Measurements from ENCODE around the gene GRIP2.

The GRIP2 gene

GRCh38 chr3:14520149-14520548 lies 20.0 kb downstream of the GRIP2 start:
- Histone ChIP-seq H3K4me2 (ENCODE audit: low read length) (no peak overlapping the region), H2AFZ (no peak overlapping the region), H3K9me3 (ENCODE audit: control insufficient read depth, low read length) (no peaks in the 10 kb centered on the region), H3K36me3 (ENCODE audit: control insufficient read depth, insufficient read depth, low read length) (no peaks in the 10 kb centered on the region), H3K9ac (no peak overlapping the region), H3K79me2 (no peaks in the 10 kb centered on the region), H3K4me3 (ENCODE audit: low read depth, low read length) (no peak overlapping the region), H3K27me3 (ENCODE audit: control insufficient read depth, insufficient read depth, low read length) (no peaks in the 10 kb centered on the region), H3K4me1 (no peaks in the 10 kb centered on the region), H3K27ac (no peak overlapping the region)
- no peak for TF ChIP-seq CTCF (IDR thresholded peaks at IDR 0.05)

DNA sequence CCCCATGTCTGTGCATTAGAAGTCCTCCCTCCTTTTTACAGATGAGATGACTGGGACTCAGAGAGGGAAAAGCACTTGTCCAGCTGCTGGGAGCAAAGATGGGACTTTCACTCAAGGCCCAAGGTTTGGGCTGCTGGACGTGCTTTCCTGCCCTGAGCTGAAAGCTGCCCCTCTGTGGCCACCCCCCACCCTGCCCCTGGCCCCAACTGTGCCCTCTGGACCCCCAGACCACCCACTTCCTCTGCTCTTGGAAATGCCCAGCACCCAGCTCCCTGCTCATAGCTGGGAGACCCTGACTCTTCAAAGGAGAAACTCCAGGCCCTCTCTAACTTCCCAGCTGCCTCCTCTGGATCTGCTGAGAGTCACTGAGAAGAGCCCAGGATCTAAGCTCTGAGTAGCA lies 20.7 kb downstream of the GRIP2 start:
- no peaks in the 10 kb centered on the region for H3K9me3 ChIP-seq (ENCODE audit: control insufficient read depth, low read length)
- H3K9ac ChIP-seq = no peak overlapping the region
- H3K79me2 ChIP-seq = no peaks in the 10 kb centered on the region
- no peak overlapping the region for H3K4me2 ChIP-seq (ENCODE audit: low read length)
- no peak overlapping the region for H2AFZ ChIP-seq
- H3K27ac ChIP-seq = no peak overlapping the region
- H3K27me3 ChIP-seq (ENCODE audit: control insufficient read depth, insufficient read depth, low read length) = no peaks in the 10 kb centered on the region
- no peak for TF ChIP-seq CTCF (IDR thresholded peaks at IDR 0.05)
- no peak overlapping the region for H3K4me3 ChIP-seq (ENCODE audit: low read depth, low read length)
- H3K36me3 ChIP-seq (ENCODE audit: control insufficient read depth, insufficient read depth, low read length) = no peaks in the 10 kb centered on the region
- H3K4me1 ChIP-seq = no peaks in the 10 kb centered on the region

DNA sequence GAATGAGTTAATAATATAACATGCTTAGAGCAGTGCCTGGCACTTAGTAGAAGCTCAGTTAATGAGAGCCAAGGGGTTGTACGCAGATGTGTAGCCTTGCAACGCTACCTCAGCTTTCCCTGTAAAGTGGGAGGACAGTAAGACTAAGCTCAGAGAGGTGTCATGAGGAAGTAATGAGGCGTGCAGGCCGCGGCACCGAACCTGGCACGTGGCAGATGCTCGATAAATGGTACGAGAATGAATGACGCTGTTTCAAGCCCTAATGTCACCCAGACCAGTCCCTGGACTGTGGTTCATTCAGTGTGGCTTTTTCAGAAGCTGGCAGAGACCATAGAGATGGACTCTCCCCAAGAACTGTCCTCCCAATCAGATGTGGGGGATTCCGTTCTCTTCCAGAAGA lies 21.2 kb downstream of the GRIP2 start:
- Histone ChIP-seq H3K4me1 (no peaks in the 10 kb centered on the region), H3K4me2 (ENCODE audit: low read length) (no peak overlapping the region), H3K27ac (no peak overlapping the region)

GRCh38 chr3:14518432-14518802 lies 21.7 kb downstream of the GRIP2 start:
- TF ChIP-seq CTCF (IDR thresholded peaks at IDR 0.05) = no peak
- Histone ChIP-seq H3K4me1 (no peaks in the 10 kb centered on the region), H2AFZ (no peak overlapping the region), H3K9me3 (ENCODE audit: control insufficient read depth, low read length) (no peaks in the 10 kb centered on the region), H3K27me3 (ENCODE audit: control insufficient read depth, insufficient read depth, low read length) (no peaks in the 10 kb centered on the region), H3K79me2 (no peaks in the 10 kb centered on the region), H3K27ac (no peak overlapping the region), H3K36me3 (ENCODE audit: control insufficient read depth, insufficient read depth, low read length) (no peaks in the 10 kb centered on the region), H3K4me3 (ENCODE audit: low read depth, low read length) (no peak overlapping the region), H3K9ac (no peak overlapping the region), H3K4me2 (ENCODE audit: low read length) (no peak overlapping the region)

More for the DNA sequence above, 21.2 kb downstream of the GRIP2 start:
- Histone ChIP-seq H3K27me3 (ENCODE audit: control insufficient read depth, insufficient read depth, low read length) (no peaks in the 10 kb centered on the region), H3K9me3 (ENCODE audit: control insufficient read depth, low read length) (no peaks in the 10 kb centered on the region), H3K79me2 (no peaks in the 10 kb centered on the region), H3K4me3 (ENCODE audit: low read depth, low read length) (no peak overlapping the region), H2AFZ (no peak overlapping the region), H3K36me3 (ENCODE audit: control insufficient read depth, insufficient read depth, low read length) (no peaks in the 10 kb centered on the region), H3K9ac (no peak overlapping the region)
- TF ChIP-seq CTCF (IDR thresholded peaks at IDR 0.05) = no peak

GRCh38 chr3:14517601-14518431 lies 22.3 kb downstream of the GRIP2 start:
- H3K27ac ChIP-seq = no peak overlapping the region
- no peak overlapping the region for H3K4me3 ChIP-seq (ENCODE audit: low read depth, low read length)
- H3K9me3 ChIP-seq (ENCODE audit: control insufficient read depth, low read length) = no peaks in the 10 kb centered on the region
- no peak overlapping the region for H2AFZ ChIP-seq
- H3K4me1 ChIP-seq = no peaks in the 10 kb centered on the region
- no peak overlapping the region for H3K9ac ChIP-seq
- H3K4me2 ChIP-seq (ENCODE audit: low read length) = no peak overlapping the region
- no peaks in the 10 kb centered on the region for H3K27me3 ChIP-seq (ENCODE audit: control insufficient read depth, insufficient read depth, low read length)
- TF ChIP-seq CTCF (IDR thresholded peaks at IDR 0.05) = no peak
- no peaks in the 10 kb centered on the region for H3K79me2 ChIP-seq
- no peaks in the 10 kb centered on the region for H3K36me3 ChIP-seq (ENCODE audit: control insufficient read depth, insufficient read depth, low read length)
